Adrenal gland (tissue), 12 donors: ENCODE results near the gene HOTAIR. TPM values are rescaled to one million over a fixed set of nuclear protein-coding genes. Genes with fewer than 3 reads are reported as not detected.

ENCODE experiments used
- DNase-seq, 7 donors: peaks; one replicate each; pipeline ENCODE4 v3.0.0-alpha.2; 2019 to 2020
- H3K27ac ChIP-seq, 5 donors: fragments of 200-600 bp; sonication (generic) in 4 of 5; 1 replicate in 3 of 5; 2 replicates in 2 of 5; pipeline versions ENCODE4 v1.5.1 to v1.8.0; 2016 to 2020; ENCODE audit warnings: mild to moderate bottlenecking in 1 of 5
- H3K27me3 ChIP-seq: fragments of 200-600 bp; 2 replicates; pipeline ENCODE4 v1.8.0; 2021
- H3K36me3 ChIP-seq, 2 donors: fragments of 200-600 bp; replicated peaks in 1 of 2; 1 replicate in 1 of 2; 2 replicates in 1 of 2; pipeline versions ENCODE4 v1.5.1 to v1.8.0; 2018 to 2022
- H3K4me1 ChIP-seq, 2 donors: fragments of 200-600 bp; replicated peaks in 1 of 2; 1 replicate in 1 of 2; 2 replicates in 1 of 2; pipeline versions ENCODE4 v1.5.1 to v1.8.0; 2018 to 2021
- H3K4me3 ChIP-seq, 4 donors: fragments of 200-600 bp; sonication (generic) in 3 of 4; one replicate each; pipeline ENCODE4 v1.5.1; 2016 to 2018
- H3K9me3 ChIP-seq, 3 donors: fragments of 200-600 bp; sonication (generic) in 1 of 3; replicated peaks in 1 of 3; 1 replicate in 2 of 3; 2 replicates in 1 of 3; pipeline versions ENCODE4 v1.5.1 to v1.8.0; 2016 to 2021
- POLR2A ChIP-seq, 2 donors: fragments of 450-650 bp; IDR thresholded peaks; one replicate each; pipeline ENCODE4 v1.6.1; 2017; ENCODE audit warnings: antibody characterized with exemption in 2 of 2, mild to moderate bottlenecking in 2 of 2, moderate library complexity in 1 of 2
- WGBS, 4 donors: extraction: QIAGEN DNeasy Blood & Tissue Kit in 2 of 4; methylation state at CpG; one replicate each; pipeline versions ENCODE4 v1.1.5 to v1.1.7; 2013 to 2017; 5-methylcytosine and 5-hydroxymethylcytosine counted together
- intact Hi-C, 2 donors: fragments of 100-400 bp; cut with DNase I; formaldehyde crosslinking; loops; one replicate each; pipeline versions ENCODE4 v1.14.1 to v1.15.0; 2022 to 2023
- polyA plus RNA-seq, 3 donors: library from polyadenylated mRNA; stranded (reverse); fragments of 200-250 nt in 2 of 3; fragments of 350-450 nt in 1 of 3; fragmentation: Illumina TruSeq in 1 of 3; extraction: RNeasy Lipid Tissue Mini Kit (QIAGEN cat#74804) in 1 of 3; gene quantifications; one replicate each; pipeline ENCODE4 v1.2.3, GENCODE V29; 2013 to 2014
- total RNA-seq, 9 donors: library from RNA; depleted of rRNA in 4 of 9; stranded (reverse); fragments of >200 nt in 4 of 9; fragments of 120-200 nt in 1 of 9; fragmentation: NEBNext Ultra II Directional in 1 of 9; extraction: Animal tissue kit (Norgen Biotek cat#: 25700) in 1 of 9; gene quantifications; one replicate each; pipeline versions ENCODE4 v1.1.0 to v1.2.4, GENCODE V29; 2013 to 2023
- TF ChIP-seq, protein P1 (sequence below), 6 experiments: fragments of 450-650 bp in 4 of 6; fragments of 200-600 bp in 2 of 6; sonication (generic) in 1 of 6; IDR thresholded peaks; 1 replicate in 5 of 6; 2 replicates in 1 of 6; pipeline versions ENCODE4 v1.5.1 to v1.8.0; 2016 to 2021; ENCODE audit warnings: antibody characterized with exemption in 6 of 6, mild to moderate bottlenecking in 2 of 6, moderate library complexity in 1 of 6
- donor health status: healthy with polysubstance abuse.
- donor health status: Bipolar disorder and iron deficiency.
- donor health status: DM: yes; HTN: yes; CAD: no.
- donor health status: DM: no; HTN: no; CAD: no.
- donor health status: DM: no; HTN: no; CAD: no.
- donor health status: DM: yes; HTN: yes; CAD: no.

The HOTAIR gene
- total and polyA plus RNA-seq, 12 donors: not detected

DNA sequence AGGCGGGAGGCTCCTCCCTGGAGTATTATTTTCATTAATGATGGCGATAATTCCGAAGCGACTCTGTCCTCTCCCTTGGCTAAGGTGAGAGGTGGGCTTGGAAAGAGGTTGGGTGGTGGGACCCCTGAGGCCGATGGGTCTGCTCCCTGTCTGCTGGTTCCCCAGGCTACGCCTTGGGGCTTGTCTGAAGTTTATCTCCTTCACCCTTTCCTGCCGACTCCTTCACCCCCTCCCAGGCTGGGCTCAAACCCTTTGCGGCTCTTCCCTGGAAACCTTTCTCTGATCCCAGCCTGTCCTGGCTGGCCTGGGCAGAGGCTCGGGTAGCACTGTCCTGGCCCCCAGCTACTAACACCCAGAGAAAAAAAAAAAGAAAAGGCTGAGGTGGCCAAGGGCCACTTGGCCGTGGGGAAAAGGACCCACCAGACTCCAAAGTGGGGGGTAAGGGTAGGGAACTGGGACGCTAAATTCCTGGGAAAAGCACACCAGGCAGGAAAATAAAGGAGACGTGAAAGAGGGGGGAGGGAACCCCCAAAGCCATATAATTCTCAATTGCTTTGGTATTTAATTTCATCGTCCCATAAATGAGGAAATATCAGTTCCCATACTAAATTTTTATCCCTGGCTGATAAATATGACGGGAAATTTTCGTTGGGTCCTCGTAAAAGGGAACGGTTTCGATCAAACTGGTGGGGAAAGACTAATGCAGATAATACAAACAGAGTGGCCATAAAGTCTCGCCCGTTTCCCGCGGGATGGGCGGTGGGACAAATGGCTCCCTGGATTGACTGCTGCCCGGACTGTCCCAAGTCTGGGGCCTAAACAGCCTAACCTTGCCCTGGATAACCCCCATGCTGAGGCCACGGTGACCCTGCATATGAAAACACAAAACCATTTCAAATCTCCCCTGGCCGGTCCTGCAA lies 8.2 kb upstream of the HOTAIR start:
- intact Hi-C loops: no loop called here
- H3K4me1 ChIP-seq: peaks cover 4 to 13% of the 10 kb centered on the region in 2 donors
- H3K27ac ChIP-seq: no peak overlapping the region
- WGBS, 4 donors: 14 to 22% (median 18%) methylated on average over 24 to 26 of the region's 26 CpGs
- no peaks in the 10 kb centered on the region for H3K9me3 ChIP-seq
- no peak overlapping the region for H3K4me3 ChIP-seq
- H3K27me3 ChIP-seq: peaks cover 88% of the 10 kb centered on the region
- H3K36me3 ChIP-seq: no peaks in the 10 kb centered on the region
- no peak for DNase-seq
- no peak for TF ChIP-seq POLR2A (IDR thresholded peaks at IDR 0.05)

DNA sequence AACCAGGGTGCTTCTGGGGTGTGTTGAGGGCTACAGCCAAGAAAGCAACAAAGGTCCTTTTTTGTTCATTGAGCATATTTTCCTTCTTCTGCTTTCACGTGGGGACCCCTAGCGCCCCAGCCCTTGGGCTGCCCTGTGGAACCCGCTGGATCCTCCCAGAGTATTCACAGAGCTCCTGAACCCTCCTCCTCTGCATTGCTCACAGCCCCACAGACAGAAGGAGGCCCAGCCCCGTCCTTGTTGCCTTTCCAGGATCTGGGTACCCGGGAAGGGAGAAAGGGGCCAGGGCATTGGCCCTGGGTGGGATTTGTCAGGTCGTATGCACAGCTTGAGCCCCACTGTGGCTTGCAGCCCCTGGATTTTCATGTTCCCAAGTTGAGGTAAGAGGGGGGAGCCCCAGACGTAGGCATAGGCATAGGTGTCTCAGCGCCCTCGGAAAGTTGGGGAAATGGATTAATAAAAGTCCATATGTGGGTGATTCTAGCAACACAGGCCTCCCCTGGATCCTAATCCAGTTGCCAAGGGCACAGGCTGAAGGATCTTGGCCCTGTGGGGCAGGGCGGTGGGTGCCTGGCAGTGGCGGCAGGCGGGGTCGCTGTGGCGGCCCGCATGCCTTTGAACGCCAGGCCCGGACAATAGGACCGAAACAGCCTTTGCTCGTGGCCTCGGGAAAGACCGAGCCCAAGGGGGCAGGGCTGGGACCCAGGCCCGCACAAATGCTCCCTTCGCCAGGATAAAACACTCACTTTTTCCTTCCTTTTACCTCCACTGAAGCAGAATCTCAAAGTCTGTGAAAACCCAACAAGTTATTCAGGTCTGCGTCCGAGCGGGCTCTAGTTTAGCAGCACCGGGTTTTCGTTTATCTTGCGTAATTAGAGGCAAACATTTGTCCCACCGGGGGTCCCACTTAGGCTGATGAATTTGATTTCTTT lies 7.1 kb upstream of the HOTAIR start:
- TF ChIP-seq, protein P1, sequence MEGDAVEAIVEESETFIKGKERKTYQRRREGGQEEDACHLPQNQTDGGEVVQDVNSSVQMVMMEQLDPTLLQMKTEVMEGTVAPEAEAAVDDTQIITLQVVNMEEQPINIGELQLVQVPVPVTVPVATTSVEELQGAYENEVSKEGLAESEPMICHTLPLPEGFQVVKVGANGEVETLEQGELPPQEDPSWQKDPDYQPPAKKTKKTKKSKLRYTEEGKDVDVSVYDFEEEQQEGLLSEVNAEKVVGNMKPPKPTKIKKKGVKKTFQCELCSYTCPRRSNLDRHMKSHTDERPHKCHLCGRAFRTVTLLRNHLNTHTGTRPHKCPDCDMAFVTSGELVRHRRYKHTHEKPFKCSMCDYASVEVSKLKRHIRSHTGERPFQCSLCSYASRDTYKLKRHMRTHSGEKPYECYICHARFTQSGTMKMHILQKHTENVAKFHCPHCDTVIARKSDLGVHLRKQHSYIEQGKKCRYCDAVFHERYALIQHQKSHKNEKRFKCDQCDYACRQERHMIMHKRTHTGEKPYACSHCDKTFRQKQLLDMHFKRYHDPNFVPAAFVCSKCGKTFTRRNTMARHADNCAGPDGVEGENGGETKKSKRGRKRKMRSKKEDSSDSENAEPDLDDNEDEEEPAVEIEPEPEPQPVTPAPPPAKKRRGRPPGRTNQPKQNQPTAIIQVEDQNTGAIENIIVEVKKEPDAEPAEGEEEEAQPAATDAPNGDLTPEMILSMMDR (IDR thresholded peaks at IDR 0.05): no peak
- TF ChIP-seq POLR2A (IDR thresholded peaks at IDR 0.05): no peak
- Histone ChIP-seq H3K27me3 (peaks cover 88% of the 10 kb centered on the region), H3K27ac (no peak overlapping the region), H3K36me3 (no peaks in the 10 kb centered on the region), H3K4me3 (no peak overlapping the region), H3K4me1 (peaks cover 4 to 13% of the 10 kb centered on the region in 2 donors), H3K9me3 (no peaks in the 10 kb centered on the region)
- 37 to 46% (median 42%) methylated on average over 28 to 30 of the region's 30 CpGs for WGBS, 4 donors
- intact Hi-C loops: no loop called here
- DNase-seq: no peak

DNA sequence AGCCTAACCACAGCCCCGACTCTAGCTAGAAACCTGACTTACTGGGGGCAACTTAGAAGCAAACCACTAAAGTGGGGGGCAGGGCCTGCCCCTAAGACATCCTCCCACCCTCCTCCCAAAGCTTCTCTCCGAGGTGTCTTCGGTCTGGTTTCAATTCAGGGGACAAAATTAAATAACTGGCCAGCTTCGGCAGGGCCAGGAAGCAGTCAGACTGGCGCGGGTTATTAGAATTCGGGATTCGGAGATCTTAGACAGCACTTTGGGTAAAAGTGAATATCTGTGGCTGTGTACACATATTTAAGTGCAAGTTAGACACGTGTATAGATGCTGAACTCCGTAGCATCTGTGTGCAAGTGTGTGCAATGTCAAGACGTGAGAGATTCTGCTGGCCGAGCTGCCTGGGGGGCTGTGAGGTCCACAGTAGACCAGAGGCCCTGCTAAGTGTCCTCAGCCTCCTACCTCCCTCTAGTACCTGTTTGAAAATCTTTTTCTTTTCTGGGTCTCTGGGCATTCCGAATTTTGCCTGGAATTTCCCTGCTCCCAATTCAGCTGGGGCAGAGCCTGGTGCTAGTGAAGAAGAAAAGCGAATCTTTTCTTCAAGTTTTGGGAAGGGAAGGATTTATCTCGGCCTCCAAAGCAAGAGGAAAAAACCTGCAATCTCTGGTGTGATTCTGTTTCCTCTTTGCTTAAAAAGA lies 6.2 kb upstream of the HOTAIR start:
- TF ChIP-seq, protein P1 (IDR thresholded peaks at IDR 0.05): no peak
- no peak for TF ChIP-seq POLR2A (IDR thresholded peaks at IDR 0.05)
- Histone ChIP-seq H3K4me1 (peaks cover 4 to 9% of the 10 kb centered on the region in 2 donors), H3K9me3 (no peaks in the 10 kb centered on the region), H3K27me3 (peaks cover 88% of the 10 kb centered on the region), H3K27ac (no peak overlapping the region), H3K4me3 (no peak overlapping the region), H3K36me3 (no peaks in the 10 kb centered on the region)
- intact Hi-C loops: no loop called here
- WGBS, 4 donors: 42 to 60% (median 53%) methylated on average over 15 of the region's 15 CpGs
- no peak for DNase-seq

DNA sequence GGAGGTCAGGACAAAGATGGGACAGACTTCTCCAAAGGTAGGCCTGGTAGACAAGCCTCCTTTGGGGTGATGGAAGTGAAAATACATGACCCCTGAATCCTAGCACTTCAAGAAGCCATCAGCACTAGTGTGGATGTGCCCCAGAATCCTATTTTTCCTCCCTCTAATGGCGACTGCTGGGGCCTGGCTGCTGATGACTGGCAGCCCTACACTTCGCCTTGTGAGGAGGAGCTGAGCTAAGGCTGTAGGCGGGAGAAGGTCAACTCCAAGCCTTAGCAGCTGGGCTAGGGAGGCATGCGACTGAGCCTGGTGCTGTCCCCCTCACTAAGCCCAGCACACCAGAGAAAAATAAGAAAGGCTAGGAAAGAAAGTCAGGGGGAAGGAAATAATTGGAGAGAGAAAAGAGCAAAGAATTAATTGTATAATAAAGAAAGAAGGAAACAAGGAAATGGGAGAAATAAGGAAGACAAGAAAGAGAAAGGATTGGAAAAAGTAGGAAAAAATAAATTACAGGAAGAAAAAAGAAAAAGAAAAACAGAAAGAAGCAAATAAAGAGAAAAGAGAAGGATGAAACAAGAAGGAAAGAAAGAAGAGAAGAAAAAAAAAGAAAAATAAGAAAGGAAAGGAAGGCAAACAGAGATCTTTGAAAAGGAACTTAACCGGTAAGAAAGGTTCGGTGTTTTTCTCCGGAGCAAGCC lies 5.5 kb upstream of the HOTAIR start:
- intact Hi-C loops: no loop called here
- Histone ChIP-seq H3K4me1 (peaks cover 3 to 5% of the 10 kb centered on the region in 2 donors), H3K9me3 (no peaks in the 10 kb centered on the region), H3K27me3 (peaks cover 88% of the 10 kb centered on the region), H3K4me3 (no peak overlapping the region), H3K27ac (no peak overlapping the region), H3K36me3 (no peaks in the 10 kb centered on the region)
- TF ChIP-seq POLR2A (IDR thresholded peaks at IDR 0.05): no peak
- TF ChIP-seq, protein P1 (IDR thresholded peaks at IDR 0.05): no peak
- 53 to 67% (median 57%) methylated on average over 7 of the region's 7 CpGs for WGBS, 4 donors
- DNase-seq: no peak
